GM12891 (cell line): Measurements from ENCODE around the gene CDH13.

Experiments used
- PAX5 ChIP-seq: IDR thresholded peaks from 2 replicates; pipeline ENCODE4 v1.6.1; 2011; ENCODE audit warnings: low read length, moderate library complexity, mild to moderate bottlenecking; ENCODE audit not compliant: insufficient read depth, severe bottlenecking
- POLR2A ChIP-seq: IDR thresholded peaks from 2 replicates; pipeline ENCODE4 v1.6.1; 2011; ENCODE audit warnings: low read depth, low read length, control low read depth
- POLR2AphosphoS5 ChIP-seq: IDR thresholded peaks from 2 replicates; pipeline ENCODE4 v1.6.1; 2011; ENCODE audit warnings: low read depth, low read length, control low read depth
- SPI1 ChIP-seq: IDR thresholded peaks from 2 replicates; pipeline ENCODE4 v1.6.1; 2011; ENCODE audit warnings: low read depth, low read length, control low read depth
- TAF1 ChIP-seq: IDR thresholded peaks from 2 replicates; pipeline ENCODE4 v1.6.1; 2011; ENCODE audit warnings: low read depth, low read length, control low read depth

DNA sequence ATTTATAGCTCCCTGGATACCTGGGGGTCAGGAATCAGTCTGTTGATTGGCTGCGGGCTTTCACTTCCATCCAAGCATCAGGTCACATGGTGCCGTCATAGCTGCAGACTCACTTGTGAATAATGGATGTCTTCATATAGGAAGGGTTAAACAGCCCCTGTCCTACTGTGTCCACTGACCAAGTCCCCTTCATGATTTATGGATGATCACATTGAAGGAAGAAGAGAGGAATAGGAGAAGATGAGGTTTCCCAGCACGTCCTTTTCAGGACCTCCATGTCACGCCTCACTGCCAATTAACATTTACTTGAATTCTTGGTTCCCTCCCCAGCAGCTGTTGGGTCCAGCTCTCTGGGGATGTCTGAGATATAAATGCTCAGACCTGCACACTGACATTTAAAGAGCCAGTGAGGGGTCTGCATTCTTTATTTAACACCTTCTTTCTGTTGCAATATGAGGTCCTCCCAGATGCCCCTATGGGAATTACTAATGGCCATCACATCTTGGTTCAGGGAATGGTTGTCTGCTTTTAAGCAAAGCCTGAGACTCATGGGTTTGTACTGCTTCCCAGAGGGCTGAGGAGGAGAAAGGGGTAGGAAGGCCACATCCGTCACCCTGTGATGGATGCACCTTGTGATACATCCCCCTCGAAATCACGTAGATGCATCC lies 950.4 kb downstream of the CDH13 start:
- no peak for TF ChIP-seq POLR2AphosphoS5
- TF ChIP-seq POLR2A, result no peak
- TF ChIP-seq TAF1, result no peak
- no peak for TF ChIP-seq SPI1
- no peak for TF ChIP-seq PAX5
